WTC11 (cell line): ENCODE measurements around the gene MAPK14. TPM values are rescaled to one million over a fixed set of nuclear protein-coding genes. Genes with fewer than 3 reads are reported as not detected.

Experiments used
- ATAC-seq: fragments of 200-7000 bp; cut with Tn5 transposase; 2 replicates; pipeline ENCODE4 v1.10.0; 2021; ENCODE audit warnings: mild to moderate bottlenecking, moderate library complexity
- CTCF ChIA-PET: fragments of 300-600 bp; sonication (Branson Sonifier 250); formaldehyde crosslinking; loops from one replicate; lab custom pipeline; 2021; ENCODE audit warnings: antibody characterized with exemption; lab: Charles Lee
- POLR2A ChIA-PET: fragments of 350-600 bp; sonication (Branson Sonifier 250); formaldehyde crosslinking; loops from one replicate; lab custom pipeline; 2021; ENCODE audit warnings: antibody characterized with exemption; lab: Charles Lee
- DNase-seq: peaks from one replicate; pipeline ENCODE4 v3.0.0; 2021; ENCODE audit warnings: low spot score
- H3K27ac Mint-ChIP-seq: 2 replicates; pipeline ENCODE4 v1.8.0; 2021; ENCODE audit warnings: mixed read lengths
- H3K27me3 Mint-ChIP-seq: 2 replicates; pipeline ENCODE4 v1.8.0; 2021; ENCODE audit warnings: low read depth, mild to moderate bottlenecking, moderate library complexity, mixed read lengths
- H3K36me3 Mint-ChIP-seq: 2 replicates; pipeline ENCODE4 v1.8.0; 2021; ENCODE audit warnings: mixed read lengths
- H3K4me1 Mint-ChIP-seq: 2 replicates; pipeline ENCODE4 v1.8.0; 2022; ENCODE audit warnings: mixed read lengths
- H3K4me3 Mint-ChIP-seq: 2 replicates; pipeline ENCODE4 v1.8.0; 2021; ENCODE audit warnings: mild to moderate bottlenecking, moderate library complexity, mixed read lengths
- H3K9me3 Mint-ChIP-seq: 2 replicates; pipeline ENCODE4 v1.8.0; 2021; ENCODE audit warnings: mixed read lengths
- ATF1 ChIP-seq: sonication (generic); formaldehyde crosslinking; IDR thresholded peaks from 2 replicates; pipeline ENCODE4 v1.8.1; 2023; ENCODE audit warnings: mild to moderate bottlenecking, moderate library complexity, missing genetic modification reagents
- CBFB ChIP-seq: sonication (generic); formaldehyde crosslinking; IDR thresholded peaks from 2 replicates; pipeline ENCODE4 v1.8.1; 2022; ENCODE audit warnings: mild to moderate bottlenecking, low read depth, missing genetic modification reagents
- CREB1 ChIP-seq: sonication (generic); formaldehyde crosslinking; IDR thresholded peaks from 2 replicates; pipeline ENCODE4 v1.8.0; 2023; ENCODE audit warnings: mild to moderate bottlenecking, missing genetic modification reagents
- CREM ChIP-seq: sonication (generic); formaldehyde crosslinking; IDR thresholded peaks from 2 replicates; pipeline ENCODE4 v1.8.1; 2022; ENCODE audit warnings: mild to moderate bottlenecking, missing genetic modification reagents, moderate library complexity
- E2F1 ChIP-seq: sonication (generic); formaldehyde crosslinking; IDR thresholded peaks from 2 replicates; pipeline ENCODE4 v1.8.0; 2022; ENCODE audit warnings: mild to moderate bottlenecking, missing genetic modification reagents
- ELF4 ChIP-seq: sonication (generic); formaldehyde crosslinking; IDR thresholded peaks from 2 replicates; pipeline ENCODE4 v1.8.1; 2022; ENCODE audit warnings: low read depth, mild to moderate bottlenecking, moderate library complexity, missing genetic modification reagents
- EMX1 ChIP-seq: fragments of 250-450 bp; sonication (Bioruptor Pico); IDR thresholded peaks from 2 replicates; pipeline ENCODE4 v1.8.0; 2021; ENCODE audit warnings: mild to moderate bottlenecking
- ESRRA ChIP-seq: sonication (generic); formaldehyde crosslinking; IDR thresholded peaks from 2 replicates; pipeline ENCODE4 v1.8.1; 2022; ENCODE audit warnings: mild to moderate bottlenecking, missing genetic modification reagents, borderline replicate concordance
- FOXJ3 ChIP-seq: sonication (generic); formaldehyde crosslinking; IDR thresholded peaks from 2 replicates; pipeline ENCODE4 v1.9.0; 2021; ENCODE audit warnings: missing genetic modification reagents, mild to moderate bottlenecking, borderline replicate concordance
- FOXK1 ChIP-seq: sonication (generic); formaldehyde crosslinking; IDR thresholded peaks from 2 replicates; pipeline ENCODE4 v1.8.0; 2022; ENCODE audit warnings: mild to moderate bottlenecking, moderate library complexity, missing genetic modification reagents
- HMGXB4 ChIP-seq: sonication (generic); formaldehyde crosslinking; IDR thresholded peaks from 2 replicates; pipeline ENCODE4 v1.8.1; 2023; ENCODE audit warnings: mild to moderate bottlenecking, moderate library complexity, missing genetic modification reagents
- KAT7 ChIP-seq: sonication (generic); formaldehyde crosslinking; IDR thresholded peaks from 2 replicates; pipeline ENCODE4 v1.8.1; 2023; ENCODE audit warnings: missing genetic modification reagents, mild to moderate bottlenecking, borderline replicate concordance
- MLX ChIP-seq: sonication (generic); formaldehyde crosslinking; IDR thresholded peaks from 2 replicates; pipeline ENCODE4 v1.8.1; 2023; ENCODE audit warnings: mild to moderate bottlenecking, missing genetic modification reagents, moderate library complexity
- MYBL2 ChIP-seq: sonication (generic); formaldehyde crosslinking; IDR thresholded peaks from 2 replicates; pipeline ENCODE4 v1.8.1; 2023; ENCODE audit warnings: mild to moderate bottlenecking, moderate library complexity, missing genetic modification reagents
- NFE2L1 ChIP-seq: sonication (generic); formaldehyde crosslinking; IDR thresholded peaks from 2 replicates; pipeline ENCODE4 v1.8.1; 2023; ENCODE audit warnings: missing genetic modification reagents
- NFYB ChIP-seq: sonication (generic); formaldehyde crosslinking; conservative IDR thresholded peaks from 2 replicates; pipeline ENCODE4 v1.8.0; 2022; ENCODE audit warnings: low read depth, missing genetic modification reagents
- NR2C2 ChIP-seq: sonication (generic); formaldehyde crosslinking; IDR thresholded peaks from 2 replicates; pipeline ENCODE4 v1.8.0; 2022; ENCODE audit warnings: mild to moderate bottlenecking, missing genetic modification reagents
- NR3C1 ChIP-seq: sonication (generic); formaldehyde crosslinking; conservative IDR thresholded peaks from 2 replicates; pipeline ENCODE4 v1.8.1; 2023; ENCODE audit warnings: low read depth, mild to moderate bottlenecking, missing genetic modification reagents
- OVOL2 ChIP-seq: fragments of 250-450 bp; sonication (Bioruptor Pico); IDR thresholded peaks from 2 replicates; pipeline ENCODE4 v1.9.0; 2021; ENCODE audit warnings: mild to moderate bottlenecking, borderline replicate concordance
- PRRX2 ChIP-seq: fragments of 250-450 bp; sonication (Bioruptor Pico); IDR thresholded peaks from 2 replicates; pipeline ENCODE4 v1.8.0; 2021; ENCODE audit warnings: mild to moderate bottlenecking
- TEAD4 ChIP-seq: sonication (generic); formaldehyde crosslinking; IDR thresholded peaks from 2 replicates; pipeline ENCODE4 v1.8.0; 2022; ENCODE audit warnings: mild to moderate bottlenecking, missing genetic modification reagents
- ZNF121 ChIP-seq: sonication (generic); formaldehyde crosslinking; IDR thresholded peaks from 2 replicates; pipeline ENCODE4 v1.8.0; 2023; ENCODE audit warnings: missing genetic modification reagents
- ZNF232 ChIP-seq: sonication (generic); formaldehyde crosslinking; IDR thresholded peaks from 2 replicates; pipeline ENCODE4 v1.8.0; 2022; ENCODE audit warnings: mild to moderate bottlenecking, missing genetic modification reagents
- total RNA-seq: library from RNA; stranded (reverse); gene quantifications from 3 replicates; pipeline ENCODE4 v1.2.3, GENCODE V29; 2021
- TF ChIP-seq, protein P1 (sequence below): sonication (generic); formaldehyde crosslinking; IDR thresholded peaks from 2 replicates; pipeline ENCODE4 v1.8.0; 2022; ENCODE audit warnings: mild to moderate bottlenecking, missing genetic modification reagents
- TF ChIP-seq, protein P2 (sequence below): sonication (generic); formaldehyde crosslinking; IDR thresholded peaks from 2 replicates; pipeline ENCODE4 v1.8.1; 2022; ENCODE audit warnings: mild to moderate bottlenecking, moderate library complexity, missing genetic modification reagents
- TF ChIP-seq, protein P3 (sequence below): sonication (generic); formaldehyde crosslinking; IDR thresholded peaks from 2 replicates; pipeline ENCODE4 v1.8.1; 2023; ENCODE audit warnings: mild to moderate bottlenecking, missing genetic modification reagents, borderline replicate concordance
- TF ChIP-seq, protein P4 (sequence below): sonication (generic); formaldehyde crosslinking; IDR thresholded peaks from 2 replicates; pipeline ENCODE4 v1.8.0; 2022; ENCODE audit warnings: mild to moderate bottlenecking, missing genetic modification reagents

The MAPK14 gene
- total RNA-seq, 1 experiment from 2014 or later: 34.0 TPM

GRCh38 chr6:36128073-36128472 lies 100.5 kb downstream of the MAPK14 start:
- DNase-seq (no peak), ATAC-seq (no peak)
- H3K4me3 Mint-ChIP-seq: no peak overlapping the region
- no peaks in the 10 kb centered on the region for H3K36me3 Mint-ChIP-seq
- peaks cover 38% of the 10 kb centered on the region for H3K4me1 Mint-ChIP-seq
- H3K9me3 Mint-ChIP-seq: no peaks in the 10 kb centered on the region
- H3K27me3 Mint-ChIP-seq: peaks cover 10% of the 10 kb centered on the region
- CTCF ChIA-PET: no interaction called here
- H3K27ac Mint-ChIP-seq: no peak overlapping the region
- POLR2A ChIA-PET: no interaction called here
- TF ChIP-seq NR3C1 (CRISPR knock-in tag): no peak
- TF ChIP-seq, protein P1, sequence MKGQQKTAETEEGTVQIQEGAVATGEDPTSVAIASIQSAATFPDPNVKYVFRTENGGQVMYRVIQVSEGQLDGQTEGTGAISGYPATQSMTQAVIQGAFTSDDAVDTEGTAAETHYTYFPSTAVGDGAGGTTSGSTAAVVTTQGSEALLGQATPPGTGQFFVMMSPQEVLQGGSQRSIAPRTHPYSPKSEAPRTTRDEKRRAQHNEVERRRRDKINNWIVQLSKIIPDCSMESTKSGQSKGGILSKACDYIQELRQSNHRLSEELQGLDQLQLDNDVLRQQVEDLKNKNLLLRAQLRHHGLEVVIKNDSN (CRISPR knock-in tag): no peak
- no peak for TF ChIP-seq NR2C2
- TF ChIP-seq FOXJ3 (CRISPR knock-in tag): no peak
- TF ChIP-seq CBFB (CRISPR knock-in tag): no peak
- TF ChIP-seq MLX (CRISPR knock-in tag): no peak
- TF ChIP-seq CREB1: no peak
- TF ChIP-seq, protein P2, sequence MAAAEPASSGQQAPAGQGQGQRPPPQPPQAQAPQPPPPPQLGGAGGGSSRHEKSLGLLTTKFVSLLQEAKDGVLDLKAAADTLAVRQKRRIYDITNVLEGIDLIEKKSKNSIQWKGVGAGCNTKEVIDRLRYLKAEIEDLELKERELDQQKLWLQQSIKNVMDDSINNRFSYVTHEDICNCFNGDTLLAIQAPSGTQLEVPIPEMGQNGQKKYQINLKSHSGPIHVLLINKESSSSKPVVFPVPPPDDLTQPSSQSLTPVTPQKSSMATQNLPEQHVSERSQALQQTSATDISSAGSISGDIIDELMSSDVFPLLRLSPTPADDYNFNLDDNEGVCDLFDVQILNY (CRISPR knock-in tag): no peak
- TF ChIP-seq PRRX2 (CRISPR knock-in tag): no peak
- TF ChIP-seq TEAD4 (CRISPR knock-in tag): no peak

DNA sequence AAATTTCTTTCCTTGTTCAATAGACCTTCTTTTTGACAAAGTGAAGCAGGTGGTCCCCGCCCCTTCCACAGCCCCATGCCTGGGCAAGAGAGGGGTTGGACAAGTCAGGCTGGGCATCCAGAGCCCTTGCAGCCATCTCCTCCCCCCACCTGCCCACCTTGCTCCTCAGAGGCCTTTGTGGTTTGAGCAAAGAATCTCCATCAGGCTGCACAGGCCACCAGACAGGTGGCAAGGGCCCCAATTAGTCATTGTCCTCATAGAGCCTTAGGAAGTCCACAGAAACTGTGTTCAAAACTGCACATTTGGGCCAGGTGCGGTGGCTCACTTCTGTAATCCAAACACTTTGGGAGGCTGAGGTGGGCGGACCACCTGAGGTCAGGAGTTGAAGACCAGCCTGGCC lies 101.2 kb downstream of the MAPK14 start:
- Mint-ChIP-seq H3K9me3 (no peaks in the 10 kb centered on the region), H3K4me1 (peaks cover 36% of the 10 kb centered on the region), H3K36me3 (no peaks in the 10 kb centered on the region), H3K27ac (no peak overlapping the region), H3K27me3 (peaks cover 10% of the 10 kb centered on the region), H3K4me3 (peak overlapping the region; percentile 27; the same call in 1 of the 2 replicates)
- DNase-seq: no peak
- POLR2A ChIA-PET: no interaction called here
- no peak for ATAC-seq
- CTCF ChIA-PET: interaction anchor here (2.0 kb wide), 1 partner anchor 66 kb away, joined by 4 read pairs; no protein-coding TSS in a partner anchor
- TF ChIP-seq NFE2L1: no peak
- no peak for TF ChIP-seq OVOL2 (CRISPR knock-in tag)
- no peak for TF ChIP-seq FOXK1
- TF ChIP-seq E2F1: no peak
- TF ChIP-seq ATF1 (CRISPR knock-in tag): no peak
- TF ChIP-seq, protein P3, sequence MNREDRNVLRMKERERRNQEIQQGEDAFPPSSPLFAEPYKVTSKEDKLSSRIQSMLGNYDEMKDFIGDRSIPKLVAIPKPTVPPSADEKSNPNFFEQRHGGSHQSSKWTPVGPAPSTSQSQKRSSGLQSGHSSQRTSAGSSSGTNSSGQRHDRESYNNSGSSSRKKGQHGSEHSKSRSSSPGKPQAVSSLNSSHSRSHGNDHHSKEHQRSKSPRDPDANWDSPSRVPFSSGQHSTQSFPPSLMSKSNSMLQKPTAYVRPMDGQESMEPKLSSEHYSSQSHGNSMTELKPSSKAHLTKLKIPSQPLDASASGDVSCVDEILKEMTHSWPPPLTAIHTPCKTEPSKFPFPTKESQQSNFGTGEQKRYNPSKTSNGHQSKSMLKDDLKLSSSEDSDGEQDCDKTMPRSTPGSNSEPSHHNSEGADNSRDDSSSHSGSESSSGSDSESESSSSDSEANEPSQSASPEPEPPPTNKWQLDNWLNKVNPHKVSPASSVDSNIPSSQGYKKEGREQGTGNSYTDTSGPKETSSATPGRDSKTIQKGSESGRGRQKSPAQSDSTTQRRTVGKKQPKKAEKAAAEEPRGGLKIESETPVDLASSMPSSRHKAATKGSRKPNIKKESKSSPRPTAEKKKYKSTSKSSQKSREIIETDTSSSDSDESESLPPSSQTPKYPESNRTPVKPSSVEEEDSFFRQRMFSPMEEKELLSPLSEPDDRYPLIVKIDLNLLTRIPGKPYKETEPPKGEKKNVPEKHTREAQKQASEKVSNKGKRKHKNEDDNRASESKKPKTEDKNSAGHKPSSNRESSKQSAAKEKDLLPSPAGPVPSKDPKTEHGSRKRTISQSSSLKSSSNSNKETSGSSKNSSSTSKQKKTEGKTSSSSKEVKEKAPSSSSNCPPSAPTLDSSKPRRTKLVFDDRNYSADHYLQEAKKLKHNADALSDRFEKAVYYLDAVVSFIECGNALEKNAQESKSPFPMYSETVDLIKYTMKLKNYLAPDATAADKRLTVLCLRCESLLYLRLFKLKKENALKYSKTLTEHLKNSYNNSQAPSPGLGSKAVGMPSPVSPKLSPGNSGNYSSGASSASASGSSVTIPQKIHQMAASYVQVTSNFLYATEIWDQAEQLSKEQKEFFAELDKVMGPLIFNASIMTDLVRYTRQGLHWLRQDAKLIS (CRISPR knock-in tag): no peak
- TF ChIP-seq ELF4 (CRISPR knock-in tag): no peak
- no peak for TF ChIP-seq ZNF121 (CRISPR knock-in tag)
- TF ChIP-seq CREB1: no peak
- TF ChIP-seq ZNF232 (CRISPR knock-in tag): no peak
- no peak for TF ChIP-seq EMX1 (CRISPR knock-in tag)
- TF ChIP-seq ESRRA: no peak
- no peak for TF ChIP-seq NFYB
- TF ChIP-seq HMGXB4 (CRISPR knock-in tag): no peak
- no peak for TF ChIP-seq KAT7 (CRISPR knock-in tag)
- TF ChIP-seq, protein P4, sequence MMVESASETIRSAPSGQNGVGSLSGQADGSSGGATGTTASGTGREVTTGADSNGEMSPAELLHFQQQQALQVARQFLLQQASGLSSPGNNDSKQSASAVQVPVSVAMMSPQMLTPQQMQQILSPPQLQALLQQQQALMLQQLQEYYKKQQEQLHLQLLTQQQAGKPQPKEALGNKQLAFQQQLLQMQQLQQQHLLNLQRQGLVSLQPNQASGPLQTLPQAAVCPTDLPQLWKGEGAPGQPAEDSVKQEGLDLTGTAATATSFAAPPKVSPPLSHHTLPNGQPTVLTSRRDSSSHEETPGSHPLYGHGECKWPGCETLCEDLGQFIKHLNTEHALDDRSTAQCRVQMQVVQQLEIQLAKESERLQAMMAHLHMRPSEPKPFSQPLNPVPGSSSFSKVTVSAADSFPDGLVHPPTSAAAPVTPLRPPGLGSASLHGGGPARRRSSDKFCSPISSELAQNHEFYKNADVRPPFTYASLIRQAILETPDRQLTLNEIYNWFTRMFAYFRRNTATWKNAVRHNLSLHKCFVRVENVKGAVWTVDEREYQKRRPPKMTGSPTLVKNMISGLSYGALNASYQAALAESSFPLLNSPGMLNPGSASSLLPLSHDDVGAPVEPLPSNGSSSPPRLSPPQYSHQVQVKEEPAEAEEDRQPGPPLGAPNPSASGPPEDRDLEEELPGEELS (CRISPR knock-in tag): no peak
- no peak for TF ChIP-seq MYBL2 (CRISPR knock-in tag)
- TF ChIP-seq CREM (CRISPR knock-in tag): no peak
